Activated CD8-positive, alpha-beta memory T cell treated with anti-CD3 and anti-CD28 coated beads, Interleukin-2, amount 50 U/mL, for 48 hours (primary cell): ENCODE data around the gene WNK3.
A peak's percentile ranks its signal among the peaks of the same experiment; 100 is the strongest.

ENCODE experiments used
- DNase-seq: peaks from one replicate; pipeline ENCODE4 v3.0.0-alpha.2; 2020

WNK3 gene

DNA sequence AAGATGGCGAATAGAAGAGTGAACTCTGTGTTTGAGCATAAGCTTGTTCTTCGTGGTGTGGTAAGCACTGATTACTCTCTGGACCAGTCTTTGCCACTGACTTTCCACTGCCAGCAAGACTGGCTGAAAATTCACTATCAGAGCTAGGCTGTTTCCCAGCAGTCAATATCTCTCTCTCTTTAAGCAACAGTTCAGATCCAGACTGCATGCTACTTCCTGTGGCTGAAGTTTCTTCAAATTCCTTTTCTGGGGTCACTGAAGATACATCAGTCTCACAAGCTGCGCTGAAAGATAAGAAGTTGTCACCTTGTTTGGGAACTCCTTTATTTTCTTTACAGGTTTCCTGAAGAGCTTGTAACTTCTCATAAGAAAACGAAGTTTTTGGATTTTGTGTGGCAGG is 120.8 kb downstream of the WNK3 start:
- no peak for DNase-seq

DNA sequence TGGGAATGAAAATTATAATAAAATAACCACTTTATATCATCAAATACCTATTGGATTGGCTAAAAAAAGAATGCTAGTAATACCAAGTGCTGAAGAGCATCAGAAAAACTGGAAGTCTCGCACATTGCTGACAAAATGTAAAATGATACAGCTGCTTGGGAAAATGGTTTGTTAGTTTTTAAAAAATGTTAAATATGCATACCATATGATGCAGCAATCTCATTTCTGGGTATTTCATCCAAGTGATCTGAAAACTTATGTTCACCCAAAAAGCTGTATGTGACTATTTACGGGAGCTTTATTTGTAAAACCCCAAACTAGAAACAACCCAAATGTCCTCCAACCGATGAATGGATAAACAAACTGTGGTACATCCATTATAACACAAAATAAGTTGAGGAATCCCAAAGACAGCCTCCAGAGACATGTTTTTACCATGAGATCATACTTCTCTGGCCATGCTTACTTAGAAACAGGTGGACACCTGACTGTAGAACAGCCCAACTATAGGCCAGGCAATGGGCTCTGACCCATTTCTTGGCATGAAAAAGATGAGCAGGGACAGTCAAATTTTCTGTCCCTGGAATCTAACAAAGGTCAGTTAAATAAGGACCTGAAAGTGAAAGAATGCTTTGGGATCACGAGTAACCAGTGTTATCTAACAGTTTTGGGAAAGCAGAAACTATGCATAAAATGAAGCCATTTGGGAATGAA is 127.3 kb downstream of the WNK3 start:
- no peak for DNase-seq

DNA sequence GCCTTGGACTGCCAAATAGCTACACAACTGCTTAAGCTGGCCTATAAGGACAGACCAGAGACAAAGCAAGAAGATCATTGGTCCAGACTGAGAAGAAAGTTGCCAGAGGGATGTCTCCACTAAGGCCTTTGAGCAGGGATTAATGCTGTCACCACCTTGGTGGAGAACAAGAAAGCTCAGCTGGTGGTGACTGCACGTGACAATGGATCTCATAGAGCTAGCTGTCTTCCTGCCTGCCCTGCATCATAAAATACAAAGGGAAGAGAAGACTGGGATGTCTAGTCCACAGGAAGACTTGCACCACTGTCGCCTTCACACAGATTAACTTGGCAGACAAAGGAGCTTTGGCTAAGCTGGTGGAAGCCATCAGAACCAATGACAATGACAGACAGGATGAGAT is 134.3 kb downstream of the WNK3 start:
- no peak for DNase-seq

DNA sequence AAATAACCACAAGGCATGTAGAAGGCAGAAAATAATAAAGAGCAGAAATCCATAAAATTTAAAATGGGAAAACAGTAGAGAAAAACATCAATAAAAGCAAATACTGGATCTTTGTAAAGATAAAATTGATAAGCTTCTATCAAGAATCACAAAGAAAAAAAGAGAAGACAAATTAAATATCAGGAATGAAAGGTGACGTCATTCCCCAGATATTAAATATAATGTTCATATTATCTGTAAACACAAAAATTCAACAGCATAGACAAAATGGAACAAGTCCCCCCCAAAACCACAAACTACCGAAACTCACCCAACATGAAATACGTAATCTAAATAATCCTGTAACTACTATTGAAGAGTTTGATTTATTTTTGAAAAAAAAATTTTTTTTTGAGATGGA is 144.2 kb downstream of the WNK3 start:
- DNase-seq, result no peak

DNA sequence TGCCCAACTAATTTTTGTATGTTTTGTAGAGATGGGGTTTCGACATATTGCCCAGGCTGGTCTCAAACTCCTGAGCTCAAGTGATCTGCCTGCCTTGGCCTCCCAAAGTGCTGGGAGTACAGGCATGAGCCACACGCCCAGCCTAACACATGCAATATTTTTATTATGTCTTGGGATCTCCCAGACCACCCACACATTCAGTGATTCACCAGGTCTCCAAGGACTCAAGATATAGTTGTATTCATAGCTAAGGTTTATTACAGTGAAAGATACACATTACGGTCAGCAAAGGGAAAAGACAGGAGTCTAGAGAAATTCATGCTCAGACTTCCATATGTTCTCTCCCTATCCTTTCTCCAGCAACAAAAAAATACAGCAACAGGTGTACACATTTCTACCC is 149.3 kb downstream of the WNK3 start:
- DNase-seq, result no peak

DNA sequence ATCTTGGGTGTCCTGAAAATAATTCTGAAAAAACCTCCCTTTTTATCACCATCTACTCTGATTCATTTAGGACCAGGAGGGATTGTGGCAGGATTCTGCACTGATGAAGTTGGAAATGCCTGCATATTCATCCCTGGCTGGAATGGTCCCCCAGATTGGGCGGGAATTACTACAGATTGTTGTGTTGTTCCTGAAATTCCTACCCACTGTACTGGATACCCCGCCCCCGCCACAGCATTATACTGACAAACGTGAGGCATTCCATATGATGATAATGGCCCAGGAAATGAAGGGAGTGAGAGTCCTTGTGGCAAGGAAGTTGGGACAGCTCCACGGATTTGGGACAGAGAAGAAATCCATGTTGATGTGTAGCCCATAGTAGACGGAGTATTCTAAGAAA is 159.6 kb downstream of the WNK3 start:
- DNase-seq, result no peak

DNA sequence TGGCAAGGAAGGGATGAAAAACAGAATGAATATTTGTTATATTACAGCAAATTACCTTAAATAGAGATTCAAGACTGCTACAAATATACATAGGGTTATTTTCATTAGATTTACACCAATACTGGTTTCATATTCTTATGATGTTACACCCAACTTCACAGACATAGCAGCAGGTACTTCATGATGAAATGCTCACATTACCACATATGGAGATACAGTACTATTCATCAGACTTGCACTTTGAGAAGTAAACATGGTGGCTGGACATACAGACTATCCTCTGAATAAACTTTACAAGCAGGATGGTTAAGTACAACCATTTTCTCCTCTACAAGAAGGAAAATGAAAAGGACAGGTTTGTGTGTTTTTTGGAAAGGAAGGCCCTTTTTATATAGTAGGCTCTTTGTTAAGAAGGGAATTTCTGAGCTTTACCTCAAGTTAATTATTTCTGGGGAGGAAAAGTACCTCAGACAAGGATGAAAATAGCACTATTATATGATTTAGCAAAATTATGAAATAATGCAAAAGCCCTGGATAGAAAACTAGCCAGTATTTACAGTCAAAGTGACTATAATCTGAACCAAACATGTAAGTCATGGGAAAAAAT is 162.8 kb downstream of the WNK3 start:
- no peak for DNase-seq

DNA sequence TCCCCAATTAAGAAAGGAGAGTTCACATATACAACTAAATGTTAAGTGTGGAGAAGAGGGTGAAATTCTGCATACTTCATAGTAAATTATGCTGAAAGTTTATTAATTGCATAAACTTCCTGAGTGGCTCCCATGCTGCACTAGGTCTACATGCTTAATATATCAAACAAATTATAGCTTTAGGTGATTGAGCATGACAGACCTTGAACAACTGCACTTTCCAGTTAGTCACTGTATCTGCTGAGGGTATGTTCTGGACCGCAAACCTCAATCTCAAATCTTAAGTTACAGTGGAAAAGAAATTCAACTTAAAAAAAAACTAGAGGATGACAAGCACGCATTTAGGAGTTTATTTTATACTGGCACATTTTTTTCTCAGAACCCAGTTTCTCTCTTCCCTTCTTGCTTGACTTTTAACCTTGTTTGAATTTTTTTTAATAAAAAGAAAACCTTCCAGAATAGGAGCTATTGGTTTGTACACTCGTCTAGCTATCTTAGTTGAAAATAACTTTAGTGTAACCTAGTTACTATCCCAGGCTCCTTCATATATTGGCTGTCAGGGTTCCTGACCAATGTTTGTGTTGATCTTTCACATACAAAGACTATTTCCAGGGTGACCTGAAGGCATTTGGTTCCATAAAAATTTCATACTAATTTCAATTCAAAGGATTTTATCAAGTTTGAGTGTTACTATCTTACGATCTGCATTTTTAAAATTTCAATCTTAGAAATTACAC is 164.6 kb downstream of the WNK3 start:
- DNase-seq, result no peak

DNA sequence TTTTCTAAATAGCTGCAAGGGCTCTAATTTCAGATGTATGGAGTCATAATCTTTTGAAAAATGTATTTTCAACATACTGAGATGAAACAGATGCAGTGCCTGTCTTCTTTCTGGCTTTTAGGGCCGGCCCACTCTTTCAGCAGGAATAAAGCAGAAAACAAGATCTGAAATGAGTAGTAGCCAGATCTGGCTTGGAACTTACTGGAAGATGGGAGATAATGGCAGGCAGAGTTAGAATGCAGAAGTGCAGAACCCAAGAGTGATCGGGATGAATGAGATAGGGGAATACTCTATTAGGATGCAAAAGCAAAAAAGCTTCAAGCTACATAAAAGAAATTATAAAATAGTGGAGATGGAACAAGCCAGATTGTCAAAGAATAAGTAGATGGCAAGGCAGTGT is 173.4 kb downstream of the WNK3 start:
- DNase-seq, result no peak

DNA sequence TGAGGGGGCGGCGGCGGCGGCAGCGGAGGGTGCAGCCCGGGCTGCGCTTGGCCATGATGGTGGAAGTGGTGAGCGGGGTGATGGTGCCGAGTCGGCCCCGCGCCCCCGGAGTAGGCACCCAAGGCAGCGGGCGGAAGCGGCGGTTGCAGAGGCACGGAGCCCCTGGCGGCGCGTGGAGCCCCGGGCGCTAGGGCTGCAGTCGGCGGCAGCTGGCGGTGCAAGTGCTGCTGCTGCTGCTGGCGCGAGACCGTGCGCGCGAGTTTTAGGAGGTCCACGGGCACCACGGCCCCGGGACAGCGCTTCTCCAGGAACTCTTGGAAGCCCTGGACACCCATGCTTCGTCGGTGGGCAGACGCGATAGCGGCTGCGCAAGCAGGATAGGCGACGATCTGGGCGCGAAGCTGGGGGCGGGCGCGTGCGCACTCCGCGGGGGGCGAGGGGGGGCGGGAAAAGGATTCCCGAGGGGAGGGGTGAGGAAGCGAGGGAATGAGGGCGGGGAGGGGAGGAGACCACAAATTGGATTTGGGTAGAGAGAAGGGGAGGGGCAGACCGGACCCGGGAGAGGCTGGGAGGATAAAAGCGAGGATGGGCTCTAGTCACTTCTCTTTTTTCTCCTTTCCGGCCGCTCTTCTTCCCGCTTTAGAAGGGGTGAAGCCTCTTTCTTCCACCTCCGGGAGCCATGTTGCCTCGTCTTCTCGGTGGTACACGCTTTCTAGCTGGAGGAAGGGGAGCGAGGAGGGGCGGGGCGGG is 174.8 kb downstream of the WNK3 start, which contains the start of gene FAM120C:
Gene FAM120C, minus strand, starts transcription at position 391 of the 750 bp plus-strand sequence. Its CDS starts 56 bp downstream, at position 335.
- DNase-seq, result peak; percentile 75

DNA sequence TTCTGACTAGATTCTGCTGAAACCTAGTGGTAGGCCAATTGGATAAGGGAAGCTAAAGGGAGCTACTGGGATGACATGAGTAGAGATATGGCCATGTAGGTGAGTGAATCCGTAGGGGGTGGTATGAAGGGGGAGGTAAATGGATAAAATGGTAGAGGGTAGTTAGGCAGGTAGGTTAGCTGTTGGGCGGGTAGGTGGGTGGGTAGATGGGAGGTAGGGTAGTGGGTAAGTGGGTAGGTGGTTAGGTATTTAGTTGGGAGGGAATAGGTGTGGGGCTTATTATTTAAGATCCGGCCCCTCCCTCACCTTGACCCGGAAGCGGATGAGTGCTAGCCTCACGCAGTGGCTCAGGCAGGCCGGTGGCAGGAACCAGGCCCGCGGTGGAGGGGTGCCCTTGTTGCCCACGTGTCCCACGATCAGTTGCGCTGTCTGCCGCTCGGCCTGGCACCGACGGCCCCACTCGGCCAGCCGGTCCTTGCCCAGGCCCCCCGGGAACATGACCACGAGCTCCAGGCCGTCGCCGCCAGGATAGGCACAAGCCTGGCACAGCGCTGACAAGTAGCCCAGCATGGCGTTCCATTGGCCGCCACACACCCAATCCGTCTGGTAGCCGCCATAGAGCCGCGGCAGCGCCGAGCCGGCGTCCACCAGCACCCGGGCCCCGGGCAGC is 175.5 kb downstream of the WNK3 start:
- peak; percentile 75 for DNase-seq

DNA sequence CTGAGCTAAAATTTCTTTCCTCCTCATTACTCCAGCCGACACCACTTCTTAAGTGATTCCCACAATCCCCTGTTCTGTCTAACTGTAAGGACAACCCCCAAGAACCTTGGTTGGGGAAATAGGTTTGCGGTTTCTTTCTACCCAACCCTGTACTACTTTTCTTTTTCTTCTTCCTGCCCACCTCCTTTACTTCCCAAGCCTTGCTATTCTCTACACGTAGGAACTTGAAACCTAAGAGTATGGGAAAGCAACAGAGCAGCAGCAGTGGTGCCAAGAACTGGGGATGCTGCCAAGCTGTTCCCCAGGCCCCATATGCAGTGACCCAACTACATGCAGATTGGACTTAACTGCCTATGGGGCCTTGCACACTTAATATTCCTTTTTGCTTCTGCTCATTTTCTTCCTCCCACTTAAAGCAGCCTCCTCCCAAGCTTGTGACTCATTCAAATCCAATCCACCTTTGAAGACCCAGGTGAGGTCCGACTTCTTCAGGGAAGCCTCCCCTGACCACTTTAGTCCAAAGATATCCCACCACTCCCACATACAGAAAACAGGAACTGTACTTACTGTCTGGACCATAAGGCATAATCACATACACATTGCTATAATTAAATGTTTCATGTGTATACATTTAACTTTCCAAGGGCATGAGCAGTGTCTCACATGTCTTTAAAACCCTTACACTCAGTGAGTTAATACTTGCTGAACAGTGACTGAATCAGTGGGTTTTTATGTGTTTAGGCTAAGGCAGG is 176.5 kb downstream of the WNK3 start:
- no peak for DNase-seq

DNA sequence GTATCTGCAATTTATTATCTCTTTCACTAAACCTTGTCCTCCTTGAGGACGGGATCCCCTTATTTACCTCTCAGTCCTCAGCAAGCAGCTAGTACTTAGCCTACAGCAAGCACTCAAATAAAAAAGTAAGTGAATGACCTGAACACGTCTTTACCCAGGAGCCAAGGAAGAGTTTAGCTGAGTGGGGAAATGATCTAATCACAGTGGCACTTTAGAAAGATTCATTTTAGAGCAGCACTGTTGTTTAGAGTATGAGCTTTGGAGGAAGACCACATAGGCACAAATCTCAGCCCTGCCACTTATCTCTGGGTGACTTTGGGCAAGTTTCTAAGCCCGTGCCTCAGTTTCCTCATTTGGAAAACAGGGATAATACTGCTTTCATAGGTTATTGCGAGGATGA is 177.4 kb downstream of the WNK3 start:
- no peak for DNase-seq

DNA sequence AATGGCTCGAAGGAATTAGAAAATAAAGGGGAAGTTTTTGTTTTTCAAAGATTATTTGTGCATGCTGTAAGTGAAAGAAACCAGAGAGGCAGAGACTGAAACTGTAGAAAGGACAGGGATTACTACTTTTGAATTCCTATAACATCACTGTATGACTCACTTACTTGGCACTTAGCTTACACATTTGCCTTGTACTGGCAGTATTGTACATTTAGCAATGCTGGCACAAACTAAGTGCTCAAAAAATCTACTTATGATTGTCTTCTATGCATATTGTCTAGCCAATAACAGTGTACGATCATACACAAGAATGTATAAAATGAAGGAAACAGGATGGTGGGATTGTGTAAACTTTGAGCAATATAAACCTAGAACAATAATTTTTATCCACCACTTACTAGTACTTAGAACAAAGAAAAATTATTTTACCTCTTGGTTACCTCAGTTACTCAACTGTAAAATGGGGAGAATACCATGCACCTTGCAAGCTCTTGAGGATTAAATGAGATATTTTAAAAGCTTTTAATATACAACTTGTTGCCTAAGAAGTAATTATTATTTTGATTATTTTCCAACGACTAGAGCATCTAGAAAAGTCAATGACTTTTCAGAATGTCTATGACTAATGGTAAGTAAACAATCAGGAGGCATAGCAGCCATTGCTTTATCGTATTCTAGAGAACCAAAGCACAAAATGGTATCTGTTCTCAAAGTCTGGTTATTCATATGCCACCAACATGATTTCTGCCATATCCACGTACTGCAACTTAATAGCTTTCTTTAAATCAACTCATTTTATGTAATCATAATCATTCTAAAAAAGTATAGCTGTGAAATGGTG is 179.5 kb downstream of the WNK3 start:
- DNase-seq, result no peak

DNA sequence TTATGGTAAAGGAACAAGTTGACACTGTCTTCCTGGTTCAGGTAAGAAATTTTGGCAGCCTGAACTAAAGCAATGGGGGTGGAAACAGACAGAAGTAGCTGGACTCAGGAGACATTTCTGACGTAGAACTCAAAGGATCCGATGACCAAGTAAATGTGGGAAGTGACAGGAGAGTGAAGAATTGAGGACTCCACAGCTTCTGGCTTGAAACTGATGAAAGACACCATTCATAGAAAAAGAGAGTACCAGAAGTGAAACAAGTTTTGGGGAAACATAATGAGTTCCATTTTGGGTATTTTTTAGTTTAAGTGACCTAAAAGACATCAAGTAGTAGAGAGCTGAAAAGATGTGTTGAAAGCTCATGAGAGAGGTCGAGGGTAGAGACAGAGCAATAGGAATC is 180.5 kb downstream of the WNK3 start:
- DNase-seq, result no peak

DNA sequence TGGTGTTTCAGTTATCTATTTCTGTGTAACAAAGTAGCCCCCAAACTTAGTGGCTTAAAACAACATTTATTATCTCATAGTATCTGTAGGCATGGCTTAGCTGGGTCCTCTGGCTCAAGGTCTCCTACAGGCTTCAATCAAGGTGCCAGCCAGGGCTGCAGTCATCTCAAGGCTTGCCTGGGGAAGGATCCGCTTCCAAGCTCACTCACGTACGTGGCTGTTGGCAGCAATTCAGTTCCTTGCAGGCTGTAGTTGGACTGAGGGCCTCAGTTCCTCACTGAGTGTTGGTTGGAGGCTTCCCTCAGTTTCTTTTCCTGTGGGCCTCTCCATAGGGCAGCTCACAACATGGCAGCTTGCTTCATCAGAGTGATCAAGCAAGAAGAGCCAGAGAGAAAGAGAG is 184.1 kb downstream of the WNK3 start:
- DNase-seq, result no peak

DNA sequence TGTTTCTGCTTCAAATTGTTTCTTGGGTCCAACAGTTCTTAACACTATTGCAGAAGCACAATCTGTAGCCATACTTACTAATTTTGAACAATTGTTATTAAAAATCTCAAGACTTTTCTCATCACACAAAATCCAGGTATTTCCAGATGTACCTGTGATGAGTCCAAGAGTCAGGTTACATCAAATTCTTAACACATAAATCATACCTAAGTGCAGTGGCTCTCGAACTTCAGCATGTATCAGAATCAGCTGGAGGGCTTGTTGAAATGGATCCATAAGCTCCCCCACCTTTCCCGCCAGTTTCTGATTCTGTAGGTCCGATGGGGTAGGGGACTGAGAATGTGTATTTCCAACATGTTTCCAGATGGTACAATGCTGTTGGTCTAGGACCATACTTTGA is 185.4 kb downstream of the WNK3 start:
- no peak for DNase-seq

DNA sequence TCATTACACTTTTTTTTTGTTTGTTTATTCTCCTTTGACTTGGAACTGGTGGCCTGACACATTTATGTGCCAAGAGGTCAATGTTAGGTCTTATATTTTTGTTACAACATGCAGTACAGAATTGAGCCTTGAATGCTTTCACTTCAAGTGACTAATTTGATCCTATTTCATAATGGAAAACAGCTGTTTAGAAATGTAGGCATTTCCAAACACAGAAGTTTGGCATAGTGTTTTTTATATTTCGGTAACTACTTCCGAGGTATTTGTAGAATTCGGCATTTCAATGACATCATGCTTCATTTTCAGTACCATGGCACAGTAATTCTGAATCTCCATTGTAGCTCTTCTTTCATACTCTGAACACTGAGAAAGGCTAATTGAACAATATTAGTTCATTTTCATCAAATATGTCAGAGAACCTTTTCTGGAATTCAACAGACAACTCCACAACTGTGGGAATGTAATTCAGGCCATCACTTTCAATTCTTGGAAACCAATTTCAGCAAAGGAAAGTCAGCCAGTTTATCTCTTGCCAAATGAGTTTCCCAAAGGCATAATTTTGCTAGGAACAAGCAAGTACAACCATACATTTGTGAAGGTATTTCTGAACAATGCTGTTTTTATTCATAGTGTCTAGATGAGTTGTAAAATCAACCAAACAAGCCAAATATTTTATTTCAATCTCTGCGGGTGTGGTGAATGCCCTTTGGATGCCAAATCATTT is 186.2 kb downstream of the WNK3 start:
- no peak for DNase-seq

DNA sequence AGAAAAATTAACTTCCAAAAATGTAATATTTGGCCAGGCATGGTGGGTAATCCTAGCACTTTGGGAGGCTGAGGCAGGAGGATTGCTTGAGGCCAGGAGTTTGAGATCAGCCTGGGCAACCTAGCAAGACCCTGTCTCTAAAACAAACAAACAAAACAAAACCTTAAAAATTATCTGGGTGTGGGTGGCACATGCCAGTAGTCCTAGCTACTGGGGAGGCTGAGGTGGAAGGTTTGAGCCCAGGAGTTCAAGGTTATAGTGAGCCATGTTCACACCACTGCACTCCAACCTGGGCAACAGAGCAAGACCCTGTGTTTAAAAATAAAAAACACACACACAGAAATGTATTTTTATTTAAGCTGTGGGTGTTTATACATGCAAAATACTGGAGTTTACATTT is 186.8 kb downstream of the WNK3 start:
- DNase-seq, result no peak

DNA sequence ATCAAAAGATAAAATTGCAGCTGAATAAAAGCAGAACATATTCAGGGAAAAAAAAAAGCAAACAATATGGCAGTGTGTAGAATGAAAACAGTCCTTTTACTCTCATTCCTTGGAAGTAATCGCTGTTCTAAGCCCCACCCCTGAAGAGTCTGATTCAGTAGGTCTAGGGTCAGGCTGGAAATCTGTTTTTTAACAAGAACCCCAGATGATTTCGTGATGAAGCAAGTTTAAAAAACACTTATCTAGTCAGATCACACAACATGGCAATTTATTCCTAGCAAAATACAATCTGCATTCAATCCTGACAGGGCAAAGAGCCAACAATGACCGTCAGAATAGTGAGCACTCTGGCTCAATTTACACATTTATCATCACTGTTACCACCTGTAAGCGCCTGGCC is 190.9 kb downstream of the WNK3 start:
- DNase-seq, result no peak
